Inferior parietal cortex (tissue), 1 donor: Measurements from ENCODE around the gene CASQ2.

ENCODE experiments used
- DNase-seq: peaks from one replicate; pipeline ENCODE4 v3.0.0-alpha.2; 2016; ENCODE audit errors: extremely low spot score

The CASQ2 gene

DNA sequence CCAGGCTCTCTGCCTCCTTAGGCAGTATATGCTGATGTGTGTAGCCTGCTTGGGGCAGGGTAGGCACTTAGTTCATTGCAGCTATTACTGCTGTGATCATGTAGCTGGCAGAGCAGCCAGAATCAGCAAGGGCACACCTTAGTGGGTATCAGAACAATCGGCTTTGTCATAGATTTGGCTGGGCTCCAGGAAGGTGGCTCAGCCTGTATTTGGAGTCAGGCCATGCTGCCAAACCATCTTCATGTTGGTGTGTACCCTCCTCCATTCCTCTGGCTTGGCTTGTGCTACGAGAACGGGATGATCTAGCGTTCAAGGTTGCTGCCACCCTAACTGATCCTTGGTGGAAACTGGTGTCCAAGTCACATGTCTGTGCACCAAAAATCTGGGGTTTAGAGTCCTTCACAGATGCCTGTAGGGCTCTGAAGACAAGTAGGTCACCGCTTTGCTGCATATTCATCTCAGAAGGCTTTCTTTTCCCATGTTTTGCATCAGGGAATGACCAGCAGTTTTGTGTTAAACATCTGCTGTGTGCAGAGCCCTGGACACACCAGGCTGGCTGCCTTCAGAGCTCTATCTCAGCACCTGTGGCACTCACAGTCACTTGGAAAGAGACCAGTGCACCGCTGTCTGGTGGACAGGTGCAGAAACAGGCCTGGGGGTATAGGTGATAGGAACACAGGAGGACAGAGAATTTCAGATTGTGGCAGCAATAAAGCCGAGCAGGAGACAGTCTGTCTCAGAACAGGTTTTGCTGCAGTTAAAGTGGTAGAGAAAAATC is 103.0 kb downstream of the CASQ2 start:
- DNase-seq = no peak

DNA sequence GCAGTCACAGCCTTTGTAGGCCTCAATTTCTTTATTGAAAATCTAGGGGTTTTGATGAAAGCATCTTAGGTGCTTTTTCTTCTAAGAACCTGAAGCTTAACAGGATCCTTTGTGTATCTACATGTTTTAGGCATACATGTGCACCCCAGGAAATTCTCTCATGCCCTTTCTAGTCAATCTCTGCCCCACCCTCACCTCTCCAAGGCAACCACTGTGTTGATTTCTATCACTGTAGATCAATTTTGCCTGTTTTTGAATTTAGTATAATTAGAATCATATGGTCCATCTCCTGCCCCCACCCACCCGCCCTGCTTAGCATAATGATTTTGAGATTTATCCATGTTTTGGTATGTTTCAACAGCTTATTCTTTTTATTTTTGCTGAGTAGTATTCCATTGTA is 107.4 kb downstream of the CASQ2 start:
- DNase-seq = no peak

DNA sequence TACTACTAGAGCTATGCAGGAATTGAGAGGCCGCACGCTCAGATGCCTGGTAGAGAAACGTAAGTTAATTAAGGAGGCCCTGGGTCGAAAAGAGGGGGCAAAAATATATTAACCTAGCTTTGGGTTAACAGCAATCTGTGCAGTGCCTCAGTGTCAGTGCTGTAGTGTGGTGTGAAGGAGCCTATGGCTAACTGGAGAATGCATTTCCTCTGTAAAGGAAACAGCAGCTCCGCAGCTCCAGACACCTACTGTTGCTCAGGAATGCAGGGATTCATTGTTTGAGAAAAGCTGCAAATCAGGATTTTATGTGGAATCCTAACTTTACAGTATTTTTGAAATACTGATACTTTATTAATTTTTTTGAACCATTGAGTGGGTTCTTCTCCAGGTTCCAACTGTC is 108.4 kb downstream of the CASQ2 start:
- DNase-seq = no peak

DNA sequence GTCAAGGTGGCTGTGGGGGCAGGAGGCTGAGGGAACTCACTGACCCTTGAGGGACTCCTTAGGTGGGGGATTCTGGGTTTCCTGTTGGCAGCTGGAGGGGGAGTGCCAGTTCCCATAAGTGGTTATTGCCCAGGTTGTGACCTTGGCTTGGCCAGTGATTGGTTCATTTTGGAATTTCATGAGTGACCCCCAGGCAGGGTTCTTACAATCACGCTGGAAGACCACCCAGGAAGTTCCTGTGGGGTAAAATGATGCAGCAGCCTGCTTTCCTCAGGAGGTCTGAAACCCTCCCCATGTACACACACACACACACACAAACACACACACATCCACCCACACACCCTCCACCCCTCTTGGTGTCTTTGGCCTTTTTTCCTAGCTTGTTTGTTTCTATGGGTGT is 109.9 kb downstream of the CASQ2 start:
- no peak for DNase-seq

DNA sequence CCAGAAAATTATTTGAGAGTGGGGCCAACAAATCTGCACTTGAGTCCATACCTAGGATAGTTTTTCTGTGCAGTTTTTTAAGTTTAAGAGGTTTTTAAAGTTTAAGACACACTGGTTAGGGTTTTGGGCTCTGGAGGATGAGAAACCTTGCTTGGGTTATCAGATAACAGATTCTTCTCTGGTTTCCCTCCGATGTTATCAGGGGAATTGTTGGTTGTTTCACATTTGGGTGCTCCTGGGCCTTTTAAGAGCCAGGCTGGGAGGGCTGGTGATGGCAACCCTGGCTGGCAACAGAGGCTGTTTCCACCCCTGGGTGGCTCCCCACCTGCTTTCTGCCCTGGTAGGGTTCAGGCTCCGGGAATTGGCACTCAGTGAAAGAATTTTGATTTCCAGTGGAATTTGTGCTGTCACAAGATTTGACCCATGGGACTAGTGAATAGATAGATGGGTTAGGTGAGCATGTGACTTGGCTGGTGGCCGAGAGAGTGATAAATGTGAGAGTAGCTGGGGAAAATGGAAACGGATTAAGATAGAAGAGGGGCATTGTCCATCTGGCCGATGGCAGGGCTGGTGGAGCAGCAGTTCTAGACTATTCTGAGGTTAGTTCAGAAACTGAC is 111.9 kb downstream of the CASQ2 start:
- no peak for DNase-seq

DNA sequence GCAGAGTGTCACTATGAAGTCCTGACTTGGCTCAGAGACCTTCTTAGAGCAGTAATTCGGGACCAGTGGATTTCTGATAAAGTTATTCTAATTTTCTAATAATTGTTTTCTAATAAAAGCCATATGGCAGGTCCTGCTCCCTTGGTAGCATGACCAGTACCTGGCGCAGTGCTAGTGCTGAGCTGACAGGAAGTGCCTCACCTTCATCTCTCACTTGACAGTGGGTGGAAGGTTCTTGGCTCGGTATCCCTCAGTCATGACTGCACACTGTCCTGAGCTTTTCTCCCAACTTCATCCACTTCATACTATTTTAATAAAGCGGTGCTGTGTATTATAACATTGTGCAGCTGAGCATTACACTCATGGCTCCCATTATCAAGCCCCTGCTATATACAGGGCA is 112.6 kb downstream of the CASQ2 start:
- no peak for DNase-seq

DNA sequence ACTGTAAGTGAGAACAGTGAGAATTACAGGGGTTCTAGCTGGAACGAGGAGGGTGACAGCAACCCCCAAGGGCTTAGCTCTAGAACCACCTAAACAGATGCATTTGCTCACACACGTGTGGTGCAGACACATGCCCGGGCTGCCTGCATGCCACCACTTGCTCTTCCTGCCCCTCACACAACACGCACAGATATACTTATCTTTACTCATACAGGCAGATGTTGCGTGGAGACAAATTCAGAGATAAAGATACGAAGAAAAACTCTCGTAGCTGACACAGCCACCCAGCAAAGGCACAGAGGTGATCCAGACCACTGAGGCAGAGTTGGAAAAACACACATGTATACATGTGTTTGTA is 113.2 kb downstream of the CASQ2 start:
- no peak for DNase-seq

DNA sequence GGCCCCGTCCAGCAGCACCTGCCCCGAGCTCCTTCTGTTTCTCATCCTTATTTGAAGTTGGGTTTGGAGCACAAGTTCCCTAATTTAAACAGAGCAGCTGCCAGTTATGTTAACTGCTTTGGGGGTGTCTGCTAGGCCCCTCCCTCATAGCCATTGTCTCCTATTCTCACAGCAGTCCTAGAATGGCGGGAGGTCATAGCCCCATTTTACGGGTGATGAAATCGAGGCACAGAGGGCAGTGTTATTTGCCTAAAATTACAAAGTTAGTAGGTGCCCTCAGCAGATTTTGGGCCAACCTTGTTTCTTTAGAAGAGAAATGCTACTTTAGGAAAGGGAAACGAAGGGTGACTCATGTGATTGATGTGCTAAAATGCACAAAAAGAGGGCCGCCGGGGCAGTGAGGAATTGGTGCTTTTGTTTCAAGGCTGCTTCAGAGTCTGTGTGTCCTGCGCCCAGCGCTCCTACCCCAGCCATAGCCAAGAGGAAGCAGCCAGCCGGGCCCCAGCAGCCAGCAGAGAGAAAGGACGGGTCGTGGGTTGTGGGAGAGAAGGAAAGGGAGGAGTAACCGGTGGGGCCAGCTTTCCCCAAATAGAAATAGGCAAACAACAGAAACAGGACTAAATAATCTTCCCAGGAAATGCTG is 113.7 kb downstream of the CASQ2 start:
- no peak for DNase-seq

DNA sequence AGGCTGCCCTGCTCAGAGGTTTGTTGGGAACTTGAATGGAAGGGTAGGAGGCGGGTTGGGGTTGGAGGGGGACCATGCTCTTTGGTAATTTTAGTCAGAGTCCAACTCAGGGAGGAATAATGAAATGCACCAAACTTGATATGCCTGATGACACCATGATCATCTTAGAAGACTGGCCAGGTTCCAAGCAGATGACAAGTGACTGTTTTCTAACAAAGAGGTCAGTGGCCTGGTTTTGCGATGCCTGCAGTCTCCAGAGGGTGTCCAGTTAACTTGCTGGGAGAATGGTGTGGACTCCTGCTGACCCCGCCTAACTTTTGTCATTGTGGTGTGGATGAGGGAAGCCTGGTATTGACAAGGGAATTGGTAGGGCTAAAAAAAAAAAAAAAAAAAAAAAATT is 114.4 kb downstream of the CASQ2 start:
- DNase-seq = no peak

DNA sequence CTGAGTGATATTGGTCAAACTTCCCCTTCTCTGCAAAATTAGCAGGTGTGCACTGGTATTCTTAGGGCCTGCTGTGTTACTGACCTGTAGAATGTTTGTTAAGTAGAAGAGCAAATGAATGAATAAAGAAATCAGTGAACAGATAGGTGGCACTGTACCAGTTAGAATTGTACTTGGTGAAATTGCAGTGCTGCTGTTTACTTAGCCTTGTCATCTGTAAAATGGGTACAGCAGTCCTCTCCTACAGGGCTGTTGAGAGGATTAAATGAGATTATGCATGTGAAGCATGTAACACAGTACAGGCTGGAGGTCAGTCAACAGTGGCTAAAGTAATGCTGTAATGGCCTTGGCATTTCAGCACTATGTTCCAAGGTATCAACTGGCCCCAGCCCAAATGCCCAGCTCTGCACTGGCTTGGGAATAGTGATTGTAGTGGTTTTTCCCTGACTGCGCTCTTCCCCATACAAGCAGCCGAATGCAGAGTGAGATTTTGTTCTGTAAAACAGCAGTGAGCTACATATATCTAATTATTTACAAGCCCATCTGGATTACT is 116.2 kb downstream of the CASQ2 start:
- no peak for DNase-seq

DNA sequence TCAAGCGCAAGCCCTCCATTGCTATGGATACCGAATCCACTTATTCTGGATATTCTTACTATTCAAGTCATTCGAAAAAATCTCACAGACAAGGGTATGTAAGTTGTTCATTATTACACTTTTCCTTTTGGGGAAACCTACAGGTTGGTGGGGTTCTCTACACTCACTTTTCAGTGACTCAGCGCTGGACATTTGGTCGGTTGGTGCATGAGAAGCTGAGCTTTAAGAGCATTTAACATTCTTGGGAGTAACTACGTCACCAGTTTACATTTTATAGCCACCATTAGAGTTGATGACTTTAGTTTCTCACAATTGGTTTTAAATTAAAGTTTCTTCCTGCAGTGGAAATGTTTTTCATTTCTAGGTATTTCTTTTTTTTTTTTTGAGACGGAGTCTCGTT is 117.1 kb downstream of the CASQ2 start:
- DNase-seq = no peak

DNA sequence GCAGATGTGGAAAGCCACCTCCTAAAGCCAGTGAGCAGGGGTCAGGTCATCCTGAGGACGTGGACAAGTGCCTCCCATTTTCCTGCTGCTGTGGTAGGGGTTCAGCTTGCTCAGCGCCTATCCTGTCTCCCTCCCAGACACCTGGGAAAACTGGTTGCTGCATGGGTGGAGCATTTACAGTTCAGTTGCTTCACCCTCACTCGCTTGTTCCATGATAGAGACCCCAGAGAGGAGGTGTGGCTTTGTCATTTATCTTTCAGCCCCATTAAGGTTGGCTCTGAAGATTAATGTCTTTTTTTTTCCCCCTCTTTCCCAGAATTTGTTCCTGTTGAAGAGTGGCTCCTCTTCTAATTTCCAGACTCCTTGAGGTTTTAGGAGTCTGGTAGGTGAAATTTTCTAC is 117.6 kb downstream of the CASQ2 start:
- no peak for DNase-seq
